Adrenal gland (tissue), 12 donors: ENCODE data around the gene KIDINS220. TPM values are rescaled to one million over a fixed set of nuclear protein-coding genes. Genes with fewer than 3 reads are reported as not detected.

Source experiments
- DNase-seq, 7 donors: peaks; one replicate each; pipeline ENCODE4 v3.0.0-alpha.2; 2019 to 2020
- H3K27ac ChIP-seq, 5 donors: fragments of 200-600 bp; sonication (generic) in 4 of 5; 1 replicate in 3 of 5; 2 replicates in 2 of 5; pipeline versions ENCODE4 v1.5.1 to v1.8.0; 2016 to 2020; ENCODE audit warnings: mild to moderate bottlenecking in 1 of 5
- H3K27me3 ChIP-seq: fragments of 200-600 bp; 2 replicates; pipeline ENCODE4 v1.8.0; 2021
- H3K36me3 ChIP-seq, 2 donors: fragments of 200-600 bp; replicated peaks in 1 of 2; 1 replicate in 1 of 2; 2 replicates in 1 of 2; pipeline versions ENCODE4 v1.5.1 to v1.8.0; 2018 to 2022
- H3K4me1 ChIP-seq, 2 donors: fragments of 200-600 bp; replicated peaks in 1 of 2; 1 replicate in 1 of 2; 2 replicates in 1 of 2; pipeline versions ENCODE4 v1.5.1 to v1.8.0; 2018 to 2021
- H3K4me3 ChIP-seq, 4 donors: fragments of 200-600 bp; sonication (generic) in 3 of 4; one replicate each; pipeline ENCODE4 v1.5.1; 2016 to 2018
- H3K9me3 ChIP-seq, 3 donors: fragments of 200-600 bp; sonication (generic) in 1 of 3; replicated peaks in 1 of 3; 1 replicate in 2 of 3; 2 replicates in 1 of 3; pipeline versions ENCODE4 v1.5.1 to v1.8.0; 2016 to 2021
- POLR2A ChIP-seq, 2 donors: fragments of 450-650 bp; IDR thresholded peaks; one replicate each; pipeline ENCODE4 v1.6.1; 2017; ENCODE audit warnings: antibody characterized with exemption in 2 of 2, mild to moderate bottlenecking in 2 of 2, moderate library complexity in 1 of 2
- WGBS, 4 donors: extraction: QIAGEN DNeasy Blood & Tissue Kit in 2 of 4; methylation state at CpG; one replicate each; pipeline versions ENCODE4 v1.1.5 to v1.1.7; 2013 to 2017; 5-methylcytosine and 5-hydroxymethylcytosine counted together
- intact Hi-C, 2 donors: fragments of 100-400 bp; cut with DNase I; formaldehyde crosslinking; loops; one replicate each; pipeline versions ENCODE4 v1.14.1 to v1.15.0; 2022 to 2023
- polyA plus RNA-seq, 3 donors: library from polyadenylated mRNA; stranded (reverse); fragments of 200-250 nt in 2 of 3; fragments of 350-450 nt in 1 of 3; fragmentation: Illumina TruSeq in 1 of 3; extraction: RNeasy Lipid Tissue Mini Kit (QIAGEN cat#74804) in 1 of 3; gene quantifications; one replicate each; pipeline ENCODE4 v1.2.3, GENCODE V29; 2013 to 2014
- total RNA-seq, 9 donors: library from RNA; depleted of rRNA in 4 of 9; stranded (reverse); fragments of >200 nt in 4 of 9; fragments of 120-200 nt in 1 of 9; fragmentation: NEBNext Ultra II Directional in 1 of 9; extraction: Animal tissue kit (Norgen Biotek cat#: 25700) in 1 of 9; gene quantifications; one replicate each; pipeline versions ENCODE4 v1.1.0 to v1.2.4, GENCODE V29; 2013 to 2023
- TF ChIP-seq, protein P1 (sequence below), 6 experiments: fragments of 450-650 bp in 4 of 6; fragments of 200-600 bp in 2 of 6; sonication (generic) in 1 of 6; IDR thresholded peaks; 1 replicate in 5 of 6; 2 replicates in 1 of 6; pipeline versions ENCODE4 v1.5.1 to v1.8.0; 2016 to 2021; ENCODE audit warnings: antibody characterized with exemption in 6 of 6, mild to moderate bottlenecking in 2 of 6, moderate library complexity in 1 of 6
- donor health status: healthy with polysubstance abuse.
- donor health status: Bipolar disorder and iron deficiency.
- donor health status: DM: yes; HTN: yes; CAD: no.
- donor health status: DM: no; HTN: no; CAD: no.
- donor health status: DM: no; HTN: no; CAD: no.
- donor health status: DM: yes; HTN: yes; CAD: no.

Gene KIDINS220
- total and polyA plus RNA-seq, 12 donors: 17.1 to 162 (median 58.3) TPM

DNA sequence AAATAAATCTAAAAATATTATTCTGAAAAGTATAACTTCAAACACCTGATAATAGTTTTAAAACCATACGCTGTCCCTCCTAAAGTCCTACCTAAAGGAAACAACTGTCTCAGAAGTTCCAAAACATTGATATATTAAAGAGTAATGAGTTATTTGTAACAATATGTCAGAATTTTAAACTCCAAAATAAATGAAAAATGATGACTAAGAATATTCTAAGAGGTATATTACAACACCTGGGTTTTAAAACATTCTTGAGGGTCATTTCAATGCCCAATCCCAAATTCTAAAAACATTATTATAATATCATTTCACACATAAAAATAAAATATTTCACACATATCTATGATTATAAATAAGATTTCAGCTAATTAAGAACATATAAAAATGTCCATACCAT lies 20.2 kb downstream of the KIDINS220 start:
- TF ChIP-seq, protein P1, sequence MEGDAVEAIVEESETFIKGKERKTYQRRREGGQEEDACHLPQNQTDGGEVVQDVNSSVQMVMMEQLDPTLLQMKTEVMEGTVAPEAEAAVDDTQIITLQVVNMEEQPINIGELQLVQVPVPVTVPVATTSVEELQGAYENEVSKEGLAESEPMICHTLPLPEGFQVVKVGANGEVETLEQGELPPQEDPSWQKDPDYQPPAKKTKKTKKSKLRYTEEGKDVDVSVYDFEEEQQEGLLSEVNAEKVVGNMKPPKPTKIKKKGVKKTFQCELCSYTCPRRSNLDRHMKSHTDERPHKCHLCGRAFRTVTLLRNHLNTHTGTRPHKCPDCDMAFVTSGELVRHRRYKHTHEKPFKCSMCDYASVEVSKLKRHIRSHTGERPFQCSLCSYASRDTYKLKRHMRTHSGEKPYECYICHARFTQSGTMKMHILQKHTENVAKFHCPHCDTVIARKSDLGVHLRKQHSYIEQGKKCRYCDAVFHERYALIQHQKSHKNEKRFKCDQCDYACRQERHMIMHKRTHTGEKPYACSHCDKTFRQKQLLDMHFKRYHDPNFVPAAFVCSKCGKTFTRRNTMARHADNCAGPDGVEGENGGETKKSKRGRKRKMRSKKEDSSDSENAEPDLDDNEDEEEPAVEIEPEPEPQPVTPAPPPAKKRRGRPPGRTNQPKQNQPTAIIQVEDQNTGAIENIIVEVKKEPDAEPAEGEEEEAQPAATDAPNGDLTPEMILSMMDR (IDR thresholded peaks at IDR 0.05): no peak
- TF ChIP-seq POLR2A (IDR thresholded peaks at IDR 0.05): no peak
- DNase-seq: no peak
- H3K36me3 ChIP-seq: peaks cover 0 to 2% of the 10 kb centered on the region in 2 donors
- H3K27ac ChIP-seq: no peak overlapping the region
- peaks cover 0 to 7% (median 0%) of the 10 kb centered on the region in 3 donors for H3K9me3 ChIP-seq
- intact Hi-C loops: no loop called here
- H3K4me1 ChIP-seq: peaks cover 9 to 16% of the 10 kb centered on the region in 2 donors
- no peak overlapping the region for H3K4me3 ChIP-seq
- H3K27me3 ChIP-seq: no peaks in the 10 kb centered on the region
- WGBS, 4 donors: 95 to 100% (median 99%) methylated on average over 1 of the region's 1 CpG

GRCh38 chr2:8806885-8807704 lies 30.3 kb downstream of the KIDINS220 start:
- Histone ChIP-seq H3K9me3 (no peaks in the 10 kb centered on the region), H3K27ac (peak overlapping the region in 1 of 5 donors; percentile 7), H3K36me3 (peaks cover 0 to 58% of the 10 kb centered on the region in 2 donors), H3K4me3 (no peak overlapping the region), H3K27me3 (no peaks in the 10 kb centered on the region), H3K4me1 (no peaks in the 10 kb centered on the region)
- intact Hi-C loops: no loop called here
- WGBS, 4 donors: 87 to 92% (median 89%) methylated on average over 6 of the region's 6 CpGs
- TF ChIP-seq, protein P1 (IDR thresholded peaks at IDR 0.05): no peak
- TF ChIP-seq POLR2A (IDR thresholded peaks at IDR 0.05): no peak
- no peak for DNase-seq

DNA sequence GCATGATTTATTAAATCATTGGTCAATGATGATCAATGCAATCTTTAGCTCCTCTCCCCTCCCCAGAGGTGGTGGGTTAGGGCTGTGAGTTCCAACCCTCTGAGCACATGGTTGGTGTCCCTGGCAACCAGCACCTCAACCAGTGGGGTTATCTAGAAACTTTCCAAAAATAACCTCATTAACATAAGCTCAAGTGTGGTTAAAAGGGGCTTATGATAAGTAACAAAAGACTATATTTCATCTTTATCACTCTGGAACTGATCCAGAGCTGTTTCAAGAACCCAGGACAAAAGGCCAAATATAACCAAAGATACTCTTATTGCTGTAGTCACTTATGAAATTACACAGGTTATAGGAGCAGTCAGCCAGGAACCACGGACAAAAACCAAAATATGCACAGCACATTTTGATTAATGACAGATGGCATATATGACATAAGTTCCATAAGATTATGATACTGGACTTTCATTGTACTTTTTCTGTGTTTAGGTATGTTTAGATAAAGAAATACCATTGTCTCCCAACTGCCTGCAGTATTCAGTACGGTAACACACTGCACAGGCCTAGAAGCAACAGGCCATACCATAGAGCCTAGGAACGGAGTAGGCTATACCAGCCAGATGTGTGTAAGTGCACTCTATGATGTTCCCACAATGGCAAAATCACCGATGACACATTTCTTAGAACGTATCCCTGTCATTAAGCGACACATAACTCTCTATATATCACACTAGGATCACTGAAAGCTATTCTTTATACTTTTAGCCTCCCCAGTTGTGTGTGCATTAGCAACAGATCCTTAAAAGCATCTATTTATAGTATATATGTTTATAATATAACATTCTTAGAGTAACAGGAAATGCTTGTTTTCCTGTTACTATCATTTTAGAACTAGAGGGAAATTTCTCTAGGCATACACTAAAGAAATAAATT lies 31.9 kb downstream of the KIDINS220 start:
- no peaks in the 10 kb centered on the region for H3K27me3 ChIP-seq
- intact Hi-C loops: no loop called here
- H3K36me3 ChIP-seq: peaks cover 0 to 51% of the 10 kb centered on the region in 2 donors
- DNase-seq: no peak
- H3K4me1 ChIP-seq: no peaks in the 10 kb centered on the region
- H3K4me3 ChIP-seq: no peak overlapping the region
- no peak for TF ChIP-seq POLR2A (IDR thresholded peaks at IDR 0.05)
- TF ChIP-seq, protein P1 (IDR thresholded peaks at IDR 0.05): no peak
- H3K9me3 ChIP-seq: no peaks in the 10 kb centered on the region
- 84 to 87% (median 87%) methylated on average over 6 of the region's 6 CpGs for WGBS, 4 donors
- no peak overlapping the region for H3K27ac ChIP-seq
